ENCODE measurements around the gene SPATA7. TPM values are rescaled to one million over a fixed set of nuclear protein-coding genes. Genes with fewer than 3 reads are reported as not detected.

Gene SPATA7
- total RNA-seq, 1 donor from 2014 or later, result 7.6 TPM

DNA sequence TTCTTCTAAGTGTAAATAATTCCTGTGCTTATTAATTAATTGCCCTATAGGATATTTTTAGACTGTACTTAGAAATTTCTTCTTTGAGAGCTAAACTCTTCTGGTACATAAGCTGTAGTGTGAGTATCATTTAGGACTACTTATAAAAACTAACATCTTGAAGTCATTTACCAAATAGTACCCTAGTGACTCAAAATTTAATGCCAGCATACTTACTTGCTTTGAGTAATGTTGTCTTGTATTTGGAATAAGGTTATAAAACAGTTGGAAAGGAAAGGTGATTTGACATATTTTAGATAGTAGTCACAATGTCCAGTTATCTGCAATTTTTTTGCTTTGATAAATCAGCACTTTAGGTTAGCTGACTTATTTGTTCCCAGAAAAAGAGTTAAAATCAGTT, 39.1 kb downstream of the SPATA7 start:
- Mint-ChIP-seq H3K4me1 (ENCODE audit: low read depth) (no peaks in the 10 kb centered on the region), H3K36me3 (ENCODE audit: low read depth) (peaks cover 10% of the 10 kb centered on the region), H3K27ac (ENCODE audit: unreplicated experiment) (no peak overlapping the region), H3K27me3 (ENCODE audit: low read depth) (no peaks in the 10 kb centered on the region), H3K4me3 (ENCODE audit: unreplicated experiment) (no peak overlapping the region), H3K9me3 (ENCODE audit: low read depth) (no peaks in the 10 kb centered on the region)
- TF ChIP-seq, protein P1, sequence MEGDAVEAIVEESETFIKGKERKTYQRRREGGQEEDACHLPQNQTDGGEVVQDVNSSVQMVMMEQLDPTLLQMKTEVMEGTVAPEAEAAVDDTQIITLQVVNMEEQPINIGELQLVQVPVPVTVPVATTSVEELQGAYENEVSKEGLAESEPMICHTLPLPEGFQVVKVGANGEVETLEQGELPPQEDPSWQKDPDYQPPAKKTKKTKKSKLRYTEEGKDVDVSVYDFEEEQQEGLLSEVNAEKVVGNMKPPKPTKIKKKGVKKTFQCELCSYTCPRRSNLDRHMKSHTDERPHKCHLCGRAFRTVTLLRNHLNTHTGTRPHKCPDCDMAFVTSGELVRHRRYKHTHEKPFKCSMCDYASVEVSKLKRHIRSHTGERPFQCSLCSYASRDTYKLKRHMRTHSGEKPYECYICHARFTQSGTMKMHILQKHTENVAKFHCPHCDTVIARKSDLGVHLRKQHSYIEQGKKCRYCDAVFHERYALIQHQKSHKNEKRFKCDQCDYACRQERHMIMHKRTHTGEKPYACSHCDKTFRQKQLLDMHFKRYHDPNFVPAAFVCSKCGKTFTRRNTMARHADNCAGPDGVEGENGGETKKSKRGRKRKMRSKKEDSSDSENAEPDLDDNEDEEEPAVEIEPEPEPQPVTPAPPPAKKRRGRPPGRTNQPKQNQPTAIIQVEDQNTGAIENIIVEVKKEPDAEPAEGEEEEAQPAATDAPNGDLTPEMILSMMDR (IDR thresholded peaks at IDR 0.05), result no peak
- no peak for DNase-seq (ENCODE audit: low spot score)

DNA sequence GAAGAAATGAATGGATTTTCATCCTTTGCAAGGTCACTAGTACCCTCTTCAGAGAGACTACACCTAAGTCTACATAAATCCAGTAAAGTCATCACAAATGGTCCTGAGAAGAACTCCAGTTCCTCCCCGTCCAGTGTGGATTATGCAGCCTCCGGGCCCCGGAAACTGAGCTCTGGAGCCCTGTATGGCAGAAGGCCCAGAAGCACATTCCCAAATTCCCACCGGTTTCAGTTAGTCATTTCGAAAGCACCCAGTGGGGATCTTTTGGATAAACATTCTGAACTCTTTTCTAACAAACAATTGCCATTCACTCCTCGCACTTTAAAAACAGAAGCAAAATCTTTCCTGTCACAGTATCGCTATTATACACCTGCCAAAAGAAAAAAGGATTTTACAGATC, 40.8 kb downstream of the SPATA7 start:
- Mint-ChIP-seq H3K4me3 (ENCODE audit: unreplicated experiment) (no peak overlapping the region), H3K27me3 (ENCODE audit: low read depth) (no peaks in the 10 kb centered on the region), H3K4me1 (ENCODE audit: low read depth) (no peaks in the 10 kb centered on the region), H3K36me3 (ENCODE audit: low read depth) (peaks cover 13% of the 10 kb centered on the region), H3K27ac (ENCODE audit: unreplicated experiment) (peak overlapping the region; percentile 36), H3K9me3 (ENCODE audit: low read depth) (no peaks in the 10 kb centered on the region)
- DNase-seq (ENCODE audit: low spot score), result no peak
- TF ChIP-seq, protein P1 (IDR thresholded peaks at IDR 0.05), result no peak

DNA sequence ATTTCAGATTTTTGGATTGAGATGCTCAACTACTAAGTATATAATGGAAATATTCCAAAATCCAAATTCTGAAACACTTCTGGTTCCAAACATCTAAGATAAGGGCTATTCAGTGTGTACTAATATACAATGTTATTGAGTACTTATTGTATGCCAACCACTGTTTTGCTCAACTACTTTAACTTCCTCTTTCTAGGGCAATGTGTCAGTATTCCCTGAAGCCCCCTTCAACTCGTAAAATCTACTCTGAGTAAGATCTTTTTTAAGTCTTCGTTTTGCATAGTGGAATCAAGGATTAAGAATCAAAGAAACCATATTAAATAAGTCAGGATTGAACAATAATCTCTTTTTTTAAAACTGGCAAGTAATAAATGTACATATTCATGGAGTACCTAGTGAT, 45.5 kb downstream of the SPATA7 start:
- no peak for DNase-seq (ENCODE audit: low spot score)
- peaks cover 4% of the 10 kb centered on the region for H3K9me3 Mint-ChIP-seq (ENCODE audit: low read depth)
- peaks cover 17% of the 10 kb centered on the region for H3K36me3 Mint-ChIP-seq (ENCODE audit: low read depth)
- TF ChIP-seq, protein P1 (IDR thresholded peaks at IDR 0.05), result no peak
- H3K4me3 Mint-ChIP-seq (ENCODE audit: unreplicated experiment), result no peak overlapping the region
- no peak overlapping the region for H3K27ac Mint-ChIP-seq (ENCODE audit: unreplicated experiment)
- no peaks in the 10 kb centered on the region for H3K4me1 Mint-ChIP-seq (ENCODE audit: low read depth)
- no peaks in the 10 kb centered on the region for H3K27me3 Mint-ChIP-seq (ENCODE audit: low read depth)

- Mint-ChIP-seq H3K27ac (ENCODE audit: unreplicated experiment) (no peak overlapping the region), H3K4me1 (ENCODE audit: low read depth) (no peaks in the 10 kb centered on the region), H3K27me3 (ENCODE audit: low read depth) (no peaks in the 10 kb centered on the region), H3K36me3 (ENCODE audit: low read depth) (peaks cover 21% of the 10 kb centered on the region), H3K9me3 (ENCODE audit: low read depth) (peaks cover 12% of the 10 kb centered on the region), H3K4me3 (ENCODE audit: unreplicated experiment) (no peak overlapping the region)
- TF ChIP-seq, protein P1 (IDR thresholded peaks at IDR 0.05), result peak; percentile 54
- DNase-seq (ENCODE audit: low spot score), result no peak
Observed at GRCh38 chr14:88437658-88438057, 52.2 kb downstream of the SPATA7 start.

- TF ChIP-seq, protein P1 (IDR thresholded peaks at IDR 0.05), result no peak
- H3K36me3 Mint-ChIP-seq (ENCODE audit: low read depth), result peaks cover 22% of the 10 kb centered on the region
- no peak for DNase-seq (ENCODE audit: low spot score)
- H3K9me3 Mint-ChIP-seq (ENCODE audit: low read depth), result peaks cover 14% of the 10 kb centered on the region
- H3K27me3 Mint-ChIP-seq (ENCODE audit: low read depth), result no peaks in the 10 kb centered on the region
- H3K4me1 Mint-ChIP-seq (ENCODE audit: low read depth), result no peaks in the 10 kb centered on the region
- no peak overlapping the region for H3K4me3 Mint-ChIP-seq (ENCODE audit: unreplicated experiment)
- H3K27ac Mint-ChIP-seq (ENCODE audit: unreplicated experiment), result no peak overlapping the region
Observed at GRCh38 chr14:88439088-88439487, 53.6 kb downstream of the SPATA7 start.

Measured in chondrocyte (in vitro differentiated cells).